ENCODE data around the gene TPPP. TPM values are rescaled to one million over a fixed set of nuclear protein-coding genes. Genes with fewer than 3 reads are reported as not detected.

The TPPP gene
- total and polyA plus RNA-seq, 2 donors (not counting 1 experiment from before 2014, with no cell fraction given), result 0.06 TPM; not detected in 1

GRCh38 chr5:675871-676698 is 17.1 kb downstream of the TPPP start:
- 82% methylated on average over 31 of the region's 36 CpGs for WGBS (ENCODE audit: insufficient coverage)
- no peaks in the 10 kb centered on the region for H3K36me3 ChIP-seq (replicated peaks in 1 of 2; ENCODE audit: control extremely low read depth in 1 of 2, control insufficient read depth in 1 of 2, extremely low read depth in 1 of 2, insufficient read depth in 2 of 2, low read length in 1 of 2)
- H3K9me3 ChIP-seq (ENCODE audit: control extremely low read depth in 1 of 3, control insufficient read depth in 2 of 3, insufficient read depth in 1 of 3, low read length in 2 of 3), result peaks cover 0 to 18% (median 0%) of the 10 kb centered on the region in 3 donors
- Mint-ChIP-seq H3K27me3 (peaks cover 5% of the 10 kb centered on the region), H3K4me3 (no peak overlapping the region), H3K9me3 (ENCODE audit: insufficient read depth) (no peaks in the 10 kb centered on the region), H3K27ac (no peak overlapping the region), H3K4me1 (peaks cover 12% of the 10 kb centered on the region)
- no peak for TF ChIP-seq CTCF (IDR thresholded peaks at IDR 0.05)
- TF ChIP-seq EZH2 (IDR thresholded peaks at IDR 0.05; ENCODE audit: borderline replicate concordance, insufficient read depth, low read depth, low read length, poor library complexity, severe bottlenecking), result no peak
- no peak for DNase-seq
- no peaks in the 10 kb centered on the region for H3K79me2 ChIP-seq (ENCODE audit: control insufficient read depth, insufficient read depth, low read length)
- H3K27me3 ChIP-seq (replicated peaks in 1 of 4; ENCODE audit: control extremely low read depth in 1 of 4, control insufficient read depth in 3 of 4, insufficient read depth in 4 of 4, low read length in 3 of 4), result peaks cover 0 to 40% (median 5%) of the 10 kb centered on the region in 4 experiments
- ChIA-PET CTCF (interaction anchor here (1.0 kb wide), 1 partner anchor 228 kb away, joined by 4 read pairs; no protein-coding TSS in a partner anchor), POLR2A (no interaction called here)
- intact Hi-C loops (cut with micrococcal nuclease), result no loop called here
- H3K4me3 ChIP-seq (ENCODE audit: control extremely low read depth in 1 of 5, extremely low read depth in 1 of 5, insufficient read depth in 1 of 5, low read depth in 2 of 5, low read length in 4 of 5), result no peak overlapping the region
- no peak overlapping the region for H3K4me2 ChIP-seq (replicated peaks; ENCODE audit: low read depth, low read length, poor library complexity, severe bottlenecking)
- no peak overlapping the region for H3K27ac ChIP-seq (ENCODE audit: low read length in 2 of 2)
- no peaks in the 10 kb centered on the region for H4K20me1 ChIP-seq (ENCODE audit: control insufficient read depth, insufficient read depth, low read length, poor library complexity, severe bottlenecking)
- ATAC-seq (ENCODE audit: low read depth), result no peak
- H3K9ac ChIP-seq (ENCODE audit: low read length), result no peak overlapping the region
- peaks cover 22 to 23% of the 10 kb centered on the region in 2 donors for H3K4me1 ChIP-seq (ENCODE audit: control insufficient read depth in 2 of 2, insufficient read depth in 2 of 2, low read length in 2 of 2)
- no peak overlapping the region for H2AFZ ChIP-seq (ENCODE audit: insufficient read depth, low read depth, low read length, poor library complexity, severe bottlenecking)

All from B cell (primary cell).